Stimulated activated CD4-positive, alpha-beta T cell treated with anti-CD3 and anti-CD28 coated beads, Interleukin-15, amount 100 ng/mL, for 1 hour (primary cell): ENCODE measurements around the gene ARHGAP45.
"Not testable (repeated sequence)": the region's sequence is repeated elsewhere in the genome, so short reads cannot be mapped to it uniquely, and the experiment has no call there.

Experiments used
- DNase-seq, 2 donors: peaks; one replicate each; pipeline ENCODE4 v3.0.0-alpha.2; 2020; ENCODE audit warnings: low read depth in 1 of 2, low spot score in 1 of 2

ARHGAP45 gene, protein sequence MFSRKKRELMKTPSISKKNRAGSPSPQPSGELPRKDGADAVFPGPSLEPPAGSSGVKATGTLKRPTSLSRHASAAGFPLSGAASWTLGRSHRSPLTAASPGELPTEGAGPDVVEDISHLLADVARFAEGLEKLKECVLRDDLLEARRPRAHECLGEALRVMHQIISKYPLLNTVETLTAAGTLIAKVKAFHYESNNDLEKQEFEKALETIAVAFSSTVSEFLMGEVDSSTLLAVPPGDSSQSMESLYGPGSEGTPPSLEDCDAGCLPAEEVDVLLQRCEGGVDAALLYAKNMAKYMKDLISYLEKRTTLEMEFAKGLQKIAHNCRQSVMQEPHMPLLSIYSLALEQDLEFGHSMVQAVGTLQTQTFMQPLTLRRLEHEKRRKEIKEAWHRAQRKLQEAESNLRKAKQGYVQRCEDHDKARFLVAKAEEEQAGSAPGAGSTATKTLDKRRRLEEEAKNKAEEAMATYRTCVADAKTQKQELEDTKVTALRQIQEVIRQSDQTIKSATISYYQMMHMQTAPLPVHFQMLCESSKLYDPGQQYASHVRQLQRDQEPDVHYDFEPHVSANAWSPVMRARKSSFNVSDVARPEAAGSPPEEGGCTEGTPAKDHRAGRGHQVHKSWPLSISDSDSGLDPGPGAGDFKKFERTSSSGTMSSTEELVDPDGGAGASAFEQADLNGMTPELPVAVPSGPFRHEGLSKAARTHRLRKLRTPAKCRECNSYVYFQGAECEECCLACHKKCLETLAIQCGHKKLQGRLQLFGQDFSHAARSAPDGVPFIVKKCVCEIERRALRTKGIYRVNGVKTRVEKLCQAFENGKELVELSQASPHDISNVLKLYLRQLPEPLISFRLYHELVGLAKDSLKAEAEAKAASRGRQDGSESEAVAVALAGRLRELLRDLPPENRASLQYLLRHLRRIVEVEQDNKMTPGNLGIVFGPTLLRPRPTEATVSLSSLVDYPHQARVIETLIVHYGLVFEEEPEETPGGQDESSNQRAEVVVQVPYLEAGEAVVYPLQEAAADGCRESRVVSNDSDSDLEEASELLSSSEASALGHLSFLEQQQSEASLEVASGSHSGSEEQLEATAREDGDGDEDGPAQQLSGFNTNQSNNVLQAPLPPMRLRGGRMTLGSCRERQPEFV

DNA sequence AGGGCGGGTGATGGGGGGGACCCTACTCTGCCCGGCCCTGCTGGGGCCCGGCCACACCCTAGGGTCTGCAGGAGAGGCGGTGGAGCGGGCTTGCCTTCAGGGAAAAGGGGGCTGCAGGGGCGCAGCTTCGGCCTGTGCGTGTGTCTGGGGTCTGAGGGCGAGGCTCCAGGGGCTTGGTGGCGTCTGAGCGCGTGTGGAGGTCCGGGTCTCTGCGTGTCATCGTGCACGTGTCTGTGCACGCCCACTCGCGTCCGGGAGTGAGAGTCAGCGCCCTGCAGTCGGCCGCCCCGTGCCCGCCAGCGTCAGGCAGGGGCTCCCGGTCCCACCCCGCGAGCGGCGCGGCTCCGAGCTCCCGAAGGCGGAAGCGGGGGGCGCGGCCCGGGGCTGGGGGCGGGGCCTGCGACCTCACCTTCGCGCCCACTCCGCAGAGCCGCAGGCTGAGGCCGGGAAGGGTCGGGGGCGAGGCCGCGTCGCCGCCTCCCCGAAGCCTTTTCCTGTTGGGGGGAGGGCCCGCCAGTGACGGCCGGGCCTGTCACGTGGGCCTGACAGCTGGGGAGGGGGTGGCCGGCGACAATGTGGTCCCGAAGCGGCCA is at the start of gene ARHGAP45:
ARHGAP45 (plus strand) TSS at position 420 of the 593 bp plus-strand sequence. CDS start 239 bp downstream, outside the sequence.
- DNase-seq = peak; percentile 62 to 78

DNA sequence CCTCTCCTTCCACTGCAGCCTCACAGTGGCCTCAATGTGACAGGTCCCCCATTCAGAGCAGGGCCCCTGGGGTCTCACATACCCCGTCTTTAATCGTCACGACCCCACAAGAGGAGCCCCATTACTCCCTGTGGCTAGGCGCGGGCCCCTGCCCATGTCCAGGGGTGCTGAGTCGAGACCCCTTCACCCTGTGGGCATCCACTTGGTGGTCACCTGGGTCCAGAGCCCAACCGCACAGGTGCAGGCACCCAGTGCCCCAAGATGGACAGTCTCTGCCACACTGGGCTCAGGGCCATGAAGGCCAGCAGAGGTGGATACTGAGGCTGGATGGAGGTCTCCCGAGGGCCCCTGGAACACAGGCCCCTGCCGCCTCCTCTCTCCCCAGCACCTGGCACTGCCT is 49.1 kb upstream of the ARHGAP45 start:
- DNase-seq = no peak

DNA sequence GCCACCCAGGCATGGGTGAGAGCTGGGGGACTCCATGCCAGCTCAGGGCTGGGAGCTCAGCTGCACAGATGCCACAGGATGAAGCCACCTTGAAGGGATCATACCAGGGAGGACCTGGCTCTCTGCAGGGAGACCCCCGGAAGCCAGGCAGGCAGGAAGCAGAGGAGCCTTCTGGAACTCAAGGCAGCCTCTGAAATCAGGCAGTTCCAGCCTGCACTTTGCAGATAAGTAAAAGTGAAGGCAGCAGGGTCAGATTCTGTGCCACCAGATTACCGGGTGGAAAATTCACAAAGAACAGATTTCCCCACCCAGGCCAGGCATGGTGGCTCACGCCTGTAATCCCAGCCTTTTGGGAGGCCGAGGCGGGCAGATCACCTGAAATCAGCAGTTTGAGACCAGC is 48.6 kb upstream of the ARHGAP45 start:
- no peak for DNase-seq

DNA sequence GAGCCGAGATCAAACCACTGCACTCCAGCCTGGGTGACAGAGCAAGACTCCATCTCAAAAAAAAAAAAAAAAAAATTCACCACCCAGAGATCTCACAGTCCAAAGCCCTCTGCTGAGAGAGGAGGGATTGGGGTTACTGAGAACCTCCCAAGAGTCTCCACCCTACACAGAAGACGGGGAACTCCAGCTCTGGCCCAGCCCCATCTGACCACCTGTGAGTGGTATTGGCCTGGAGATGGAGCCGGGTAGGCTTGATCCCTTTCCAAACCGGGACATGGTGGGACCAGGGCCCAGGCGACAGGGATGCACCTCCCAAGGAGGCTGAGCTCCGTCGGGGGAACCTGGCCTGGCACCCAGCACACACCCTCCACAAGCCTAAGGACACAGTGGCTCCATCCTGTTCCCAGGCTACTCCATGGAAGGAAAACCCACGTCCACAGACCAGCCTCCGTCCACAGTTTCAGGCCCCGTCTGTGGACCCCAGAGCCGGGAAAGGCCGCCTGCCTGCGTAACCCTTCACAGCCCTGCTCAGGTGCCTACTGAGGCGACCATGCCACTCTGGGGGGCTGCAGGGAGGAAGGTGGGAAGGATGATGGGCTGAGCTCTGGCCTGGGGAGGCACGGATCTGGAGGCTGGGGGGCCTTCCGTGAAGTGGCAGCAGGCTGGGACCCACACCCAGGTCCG is 47.9 kb upstream of the ARHGAP45 start:
- DNase-seq = no peak

DNA sequence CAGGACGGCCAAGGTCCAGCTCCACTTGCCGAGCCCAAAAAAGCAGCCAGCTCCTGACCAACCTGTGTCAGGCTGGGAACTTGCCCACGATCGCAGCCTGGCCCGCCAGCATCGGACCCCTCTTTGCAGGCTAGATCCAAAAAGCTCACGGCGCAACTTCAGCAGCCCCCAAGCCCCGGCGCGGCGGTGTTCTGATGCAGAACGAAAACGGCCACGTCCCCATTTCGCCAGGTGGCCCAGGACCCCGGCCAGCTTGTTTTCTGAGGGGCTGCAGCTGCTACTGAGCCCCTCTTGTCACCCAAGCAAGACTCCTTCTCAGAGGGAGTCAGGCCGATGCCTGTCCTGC is 47.4 kb upstream of the ARHGAP45 start:
- no peak for DNase-seq

DNA sequence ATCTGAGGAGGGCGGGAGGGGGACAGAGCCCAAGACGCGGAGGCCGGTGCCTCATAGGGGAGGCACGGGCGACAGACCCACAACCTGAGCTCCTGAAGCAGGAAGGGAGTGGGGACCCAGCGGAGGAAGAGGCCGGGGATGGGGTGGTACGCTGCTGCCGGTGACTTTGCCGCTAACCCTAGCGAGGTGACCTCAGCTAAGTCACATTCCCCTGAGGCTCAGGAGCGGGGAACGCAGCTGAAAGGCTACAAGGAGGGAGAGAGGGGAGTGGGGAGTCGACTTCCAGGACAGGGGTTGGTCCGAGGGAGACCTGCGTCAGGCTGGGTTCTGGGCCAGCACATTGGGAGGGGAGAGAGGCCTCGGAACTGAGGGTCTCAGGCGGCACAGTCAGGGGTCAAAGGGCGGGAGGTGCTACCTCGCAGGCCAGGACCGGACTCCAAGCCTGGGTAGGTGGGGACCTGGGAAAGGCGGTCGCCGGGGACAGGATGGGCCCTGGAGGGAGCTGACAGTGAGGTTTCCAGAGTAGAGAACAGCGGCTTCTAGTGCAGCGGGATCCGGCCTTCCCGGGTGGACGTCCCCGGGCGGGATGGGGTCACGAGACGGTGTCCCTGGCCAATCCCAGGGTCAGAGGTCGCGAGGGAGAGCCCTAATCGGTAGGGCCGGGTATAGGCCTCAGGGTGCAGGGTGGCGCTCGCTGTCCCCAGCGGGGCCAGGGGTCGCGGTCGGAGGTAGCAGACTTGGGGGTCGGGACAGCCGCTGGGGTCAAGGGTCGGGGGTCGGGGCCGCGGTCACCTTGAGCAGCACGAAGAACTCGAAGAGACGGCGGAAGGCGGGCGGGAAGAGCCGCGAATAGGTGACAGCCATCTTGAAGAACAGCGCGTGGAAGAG is 46.7 kb upstream of the ARHGAP45 start:
- DNase-seq = no peak

DNA sequence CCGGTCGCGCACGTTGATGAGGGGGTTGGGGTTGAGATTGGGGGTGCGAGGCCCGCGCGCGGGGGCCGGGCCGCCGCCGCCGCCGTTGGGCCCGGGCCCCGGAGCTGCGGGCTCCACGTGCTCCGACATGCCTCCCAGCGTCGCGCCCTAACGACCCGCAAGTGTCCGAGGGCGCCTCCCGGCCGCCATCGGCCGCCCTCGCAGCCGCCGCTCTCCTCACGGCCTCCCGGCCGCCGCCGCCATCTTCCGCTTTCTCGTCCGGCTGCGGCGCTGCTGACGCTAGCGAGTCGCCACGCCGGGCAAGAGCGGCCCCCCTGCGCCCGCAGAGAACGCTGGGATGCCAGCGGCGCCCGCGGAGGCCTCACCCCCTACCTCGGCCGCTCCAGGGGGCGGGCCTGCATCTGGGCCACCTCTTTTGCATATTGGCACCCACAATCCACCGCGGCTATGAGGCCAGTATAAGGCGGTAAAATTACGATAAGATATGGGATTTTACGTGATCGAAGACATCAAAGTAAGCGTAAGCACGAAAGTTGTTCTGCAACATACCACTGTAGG is 46.0 kb upstream of the ARHGAP45 start, which contains the start of gene TMEM259:
TMEM259 (minus strand) TSS at position 256 of the 558 bp plus-strand sequence; CDS start at position 129, 127 bp downstream.
- DNase-seq = peak; percentile 94 to 97

DNA sequence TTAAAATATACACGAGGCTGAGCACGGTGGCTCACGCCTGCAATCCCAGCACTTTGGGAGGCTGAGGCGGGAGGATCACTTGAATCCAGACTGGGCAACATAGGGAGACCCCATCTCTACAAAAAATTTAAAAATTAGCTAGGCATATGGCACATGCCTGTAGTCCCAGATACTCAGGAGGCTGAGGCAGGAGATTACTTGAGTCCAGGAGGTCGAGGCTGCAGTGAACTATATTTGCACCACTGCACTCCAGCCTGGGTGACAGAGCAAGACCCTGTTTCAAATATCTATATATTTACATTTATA is 43.1 kb upstream of the ARHGAP45 start:
- not testable (repeated sequence) for DNase-seq

DNA sequence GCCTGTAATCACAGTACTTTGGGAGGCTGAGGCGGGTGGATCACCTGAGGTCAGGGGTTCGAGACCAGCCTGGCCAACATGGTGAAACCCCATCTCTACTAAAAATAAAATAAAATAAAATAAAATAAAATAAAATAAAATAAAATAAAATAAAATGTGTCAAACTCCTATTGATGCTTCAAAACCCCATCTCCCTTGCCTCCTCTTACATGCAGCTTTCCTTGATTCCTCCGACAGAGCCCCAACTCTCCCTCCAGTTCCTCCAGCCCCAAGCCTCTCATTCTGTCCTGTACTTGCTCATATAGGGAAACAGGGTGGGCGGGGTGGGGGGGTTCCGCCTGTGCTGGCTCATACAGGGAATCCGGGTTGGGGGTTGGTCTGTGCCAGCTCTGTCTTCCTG is 41.9 kb upstream of the ARHGAP45 start:
- DNase-seq = not testable (repeated sequence)

DNA sequence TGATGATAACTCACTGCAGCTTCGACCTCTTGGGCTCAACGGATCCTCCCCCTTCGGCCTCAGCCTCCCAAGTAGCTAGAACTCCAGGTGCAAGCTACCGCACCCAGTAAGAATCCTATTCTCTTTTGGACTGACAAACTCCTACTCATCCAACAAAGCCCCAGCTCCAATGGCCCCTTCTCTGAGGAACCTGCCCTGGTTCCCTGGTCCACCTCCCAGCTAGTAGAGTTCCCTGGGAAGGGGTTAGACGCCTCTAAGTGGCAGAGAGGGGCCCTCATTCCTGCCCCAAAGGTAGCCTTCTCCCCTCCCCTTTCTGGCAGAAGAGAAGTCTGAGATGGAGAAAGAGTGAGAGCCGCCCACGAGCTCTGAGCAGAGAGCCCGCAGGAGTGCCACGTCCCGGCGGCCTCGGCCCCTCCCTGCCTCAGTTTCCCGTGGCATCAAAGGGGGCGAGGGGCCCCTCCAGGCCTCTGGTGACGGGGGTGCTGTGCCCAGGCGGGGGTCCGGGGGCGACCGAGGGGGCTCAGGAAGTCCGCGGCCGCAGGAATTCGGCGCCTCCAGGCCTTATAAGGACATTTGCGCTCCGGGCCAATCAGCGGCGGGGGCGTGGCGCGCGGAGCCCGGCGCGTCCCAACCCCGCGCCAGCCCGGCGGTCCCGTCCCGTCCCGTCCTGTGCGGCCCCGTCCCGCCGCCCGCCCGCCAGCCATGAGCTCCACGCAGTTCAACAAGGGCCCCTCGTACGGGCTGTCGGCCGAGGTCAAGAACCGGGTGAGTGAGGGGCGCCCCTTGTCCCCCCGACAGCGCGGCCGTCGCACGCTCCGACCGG is 40.8 kb upstream of the ARHGAP45 start, which contains the start of gene CNN2:
CNN2 (plus strand) TSS at position 649 of the 823 bp plus-strand sequence; CDS start at position 703, 54 bp downstream.
- DNase-seq = peak; percentile 44 to 58

DNA sequence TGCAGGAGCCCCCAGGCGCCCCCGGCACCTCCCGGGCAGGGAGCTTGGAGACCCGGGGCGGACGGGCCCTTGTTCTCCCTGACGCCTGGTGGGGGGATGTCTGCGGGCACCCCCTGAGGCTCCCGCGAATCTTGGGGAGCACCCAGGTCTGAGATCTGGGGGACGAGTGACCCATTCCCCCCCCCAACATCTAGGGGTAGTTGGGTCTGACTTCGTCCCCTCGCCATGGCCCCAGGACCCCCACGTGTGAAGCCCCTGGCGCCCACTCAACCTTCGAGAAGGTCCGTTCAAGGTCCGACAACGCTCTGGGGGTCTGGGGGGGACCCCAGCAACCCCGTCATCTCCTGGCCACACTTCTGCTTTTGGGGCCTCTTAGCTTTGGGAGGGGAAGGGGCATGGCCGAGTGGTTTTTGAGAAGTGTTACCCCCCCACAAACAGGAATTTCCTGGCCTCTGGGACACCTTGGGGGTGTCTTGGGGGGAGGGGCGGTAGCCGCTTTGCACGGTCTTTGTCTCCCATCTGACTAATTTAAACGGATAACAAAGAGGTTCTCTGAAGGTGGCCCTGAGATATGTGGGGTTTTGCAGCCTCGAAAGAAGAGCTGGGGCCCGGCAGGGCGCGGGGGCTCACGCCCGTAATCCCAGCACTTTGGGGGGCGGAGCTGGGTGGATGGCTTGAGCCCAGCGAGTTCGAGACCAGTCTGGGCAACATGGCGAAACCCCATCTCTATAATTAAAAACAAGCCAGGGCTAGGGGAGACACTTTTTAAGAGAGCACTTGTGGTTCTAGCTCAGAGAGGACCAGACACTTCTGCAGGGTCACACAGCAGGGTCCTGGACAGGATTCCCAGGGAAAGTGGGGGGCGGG is 40.0 kb upstream of the ARHGAP45 start:
- DNase-seq = no peak

DNA sequence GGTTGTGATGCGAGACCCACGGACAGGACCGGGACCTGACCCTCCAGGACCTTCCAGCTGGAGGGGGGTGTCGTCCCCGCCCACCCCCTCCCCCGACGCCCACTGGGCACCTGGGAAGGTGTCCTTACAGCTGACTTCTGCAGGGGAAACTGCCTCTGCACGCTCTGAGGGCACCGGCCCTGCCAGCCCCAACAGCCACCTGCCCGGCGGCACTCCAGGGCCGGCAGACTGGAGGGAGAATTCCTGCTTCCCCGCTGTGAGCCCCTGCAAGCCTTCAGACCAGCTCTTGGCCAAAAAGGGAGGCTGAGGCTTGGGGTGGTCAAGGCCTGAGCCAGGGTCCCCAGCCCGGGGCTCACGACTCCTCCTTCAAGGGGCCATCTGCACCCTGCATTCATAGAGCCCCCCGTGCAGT is 39.3 kb upstream of the ARHGAP45 start:
- DNase-seq = no peak

DNA sequence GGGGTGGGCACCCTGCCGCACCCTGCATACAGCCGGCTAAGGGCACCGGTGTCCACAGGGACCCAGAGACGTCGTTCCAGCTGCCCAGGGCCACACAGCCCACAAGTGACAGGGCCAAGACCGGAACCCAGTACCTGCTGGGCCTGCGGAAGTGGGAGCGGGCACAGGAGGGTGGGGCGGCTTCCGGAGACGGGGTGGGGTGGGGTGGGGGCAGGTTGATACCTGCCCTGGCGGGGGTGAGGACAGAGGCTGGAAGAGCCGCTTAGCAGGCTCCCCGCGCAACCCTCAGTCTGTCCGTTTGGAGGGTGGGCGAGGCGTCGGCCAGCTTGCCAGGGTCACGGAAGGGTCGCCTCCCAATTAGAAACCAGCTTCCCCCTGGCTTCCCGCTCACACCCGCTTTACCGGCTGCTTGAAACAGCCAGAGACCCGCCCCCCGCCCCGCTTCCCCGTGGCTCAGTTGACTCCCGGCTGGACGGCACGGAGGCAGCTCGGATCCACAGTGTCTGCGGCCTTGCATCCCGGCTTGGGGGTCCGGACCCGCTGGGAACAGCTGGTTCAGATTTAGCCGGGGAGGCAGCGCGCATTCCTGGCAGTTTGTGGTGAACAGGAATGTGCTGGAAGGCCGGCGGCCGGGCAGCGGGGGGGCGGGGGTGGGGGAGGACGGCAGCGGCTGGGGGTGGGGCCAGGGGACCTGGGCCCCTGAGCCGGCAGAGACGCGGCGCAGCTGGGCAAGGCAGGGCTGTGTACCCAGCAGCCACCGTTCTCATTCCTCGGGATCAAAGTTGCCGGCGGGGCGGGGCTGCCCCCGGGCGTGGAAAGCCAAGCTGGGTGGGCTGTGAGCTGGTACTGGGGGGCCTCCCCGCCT is 38.7 kb upstream of the ARHGAP45 start:
- peak in 1 of 2 donors; percentile 38 for DNase-seq

DNA sequence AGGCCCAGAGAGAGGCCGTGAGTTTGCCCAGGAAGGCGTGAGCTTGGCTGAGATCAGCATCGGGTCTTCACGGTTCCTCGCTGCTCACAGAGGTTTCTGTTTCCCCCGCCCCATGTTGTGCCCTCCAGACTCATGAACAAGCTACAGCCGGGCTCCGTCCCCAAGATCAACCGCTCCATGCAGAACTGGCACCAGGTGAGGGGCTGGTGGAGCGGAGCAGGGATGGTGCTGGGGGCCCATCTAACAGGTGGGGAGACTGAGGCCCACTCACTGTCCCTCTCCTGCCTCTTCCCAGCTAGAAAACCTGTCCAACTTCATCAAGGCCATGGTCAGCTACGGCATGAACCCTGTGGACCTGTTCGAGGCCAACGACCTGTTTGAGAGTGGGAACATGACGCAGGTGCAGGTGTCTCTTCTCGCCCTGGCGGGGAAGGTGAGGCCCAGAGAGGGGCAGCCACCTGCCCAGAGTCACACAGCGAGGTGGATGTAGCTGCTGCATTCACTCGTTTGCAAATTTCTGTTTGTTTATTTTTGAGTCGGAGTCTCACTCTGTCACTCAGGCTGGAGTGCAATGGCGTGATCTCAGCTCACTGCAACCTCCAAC is 34.6 kb upstream of the ARHGAP45 start:
- no peak for DNase-seq

DNA sequence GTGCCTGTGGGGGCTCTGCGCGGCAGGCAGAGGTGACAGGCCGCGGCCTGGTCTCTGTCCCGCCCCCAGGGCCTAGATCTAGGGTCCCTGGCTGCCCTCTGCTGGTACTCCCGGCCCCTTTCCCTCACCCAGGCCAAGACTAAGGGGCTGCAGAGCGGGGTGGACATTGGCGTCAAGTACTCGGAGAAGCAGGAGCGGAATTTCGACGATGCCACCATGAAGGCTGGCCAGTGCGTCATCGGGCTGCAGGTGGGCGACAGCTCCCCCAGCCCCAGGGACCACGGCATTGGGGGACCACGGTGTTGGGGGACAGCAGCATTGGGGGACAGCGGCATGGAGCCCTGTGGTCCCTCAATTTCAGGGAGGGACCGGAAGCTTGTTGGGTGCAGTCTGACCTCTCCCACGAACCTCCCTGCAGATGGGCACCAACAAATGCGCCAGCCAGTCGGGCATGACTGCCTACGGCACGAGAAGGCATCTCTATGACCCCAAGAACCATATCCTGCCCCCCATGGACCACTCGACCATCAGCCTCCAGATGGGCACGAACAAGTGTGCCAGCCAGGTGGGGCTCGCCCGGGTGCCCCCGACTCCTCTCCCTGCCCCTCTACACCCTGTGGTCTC is 30.9 kb upstream of the ARHGAP45 start:
- DNase-seq = no peak

DNA sequence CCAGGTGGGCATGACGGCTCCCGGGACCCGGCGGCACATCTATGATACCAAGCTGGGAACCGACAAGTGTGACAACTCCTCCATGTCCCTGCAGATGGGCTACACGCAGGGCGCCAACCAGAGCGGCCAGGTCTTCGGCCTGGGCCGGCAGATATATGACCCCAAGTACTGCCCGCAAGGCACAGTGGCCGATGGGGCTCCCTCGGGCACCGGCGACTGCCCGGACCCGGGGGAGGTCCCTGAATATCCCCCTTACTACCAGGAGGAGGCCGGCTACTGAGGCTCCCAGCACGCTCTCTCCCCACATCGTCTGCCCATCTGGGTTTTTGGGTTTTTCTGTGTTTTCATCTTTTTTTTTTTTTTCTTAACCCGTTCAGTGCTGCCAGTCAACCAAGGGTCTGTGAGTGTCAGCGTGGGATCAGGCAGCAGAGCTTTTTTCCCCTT is 29.3 kb upstream of the ARHGAP45 start:
- DNase-seq = no peak
